GM12878 (cell line): ENCODE data around the gene PPP2R2B. TPM values are rescaled to one million over a fixed set of nuclear protein-coding genes. Genes with fewer than 3 reads are reported as not detected.

Source experiments
- EP300 ChIP-seq, 2 experiments: fragments of 150-350 bp in 1 of 2; IDR thresholded peaks; 2 replicates each; pipeline ENCODE4 v1.6.1; 2011 to 2012; ENCODE audit warnings: low read depth in 2 of 2, low read length in 2 of 2, borderline replicate concordance in 1 of 2, improper control_type of control experiment in 1 of 2, inconsistent platforms in 1 of 2; ENCODE audit not compliant: control insufficient read depth in 1 of 2
- MEF2B ChIP-seq: fragments of 450-650 bp; IDR thresholded peaks from 2 replicates; pipeline ENCODE4 v1.6.1; 2018; ENCODE audit warnings: mild to moderate bottlenecking, moderate library complexity; ENCODE audit not compliant: partially characterized antibody, poor library complexity, severe bottlenecking
- NR2C2 ChIP-seq: IDR thresholded peaks from 2 replicates; pipeline ENCODE4 v1.6.1; 2011; ENCODE audit warnings: borderline replicate concordance, low read depth; ENCODE audit not compliant: control insufficient read depth, insufficient read length
- RCOR1 ChIP-seq: conservative IDR thresholded peaks from 2 replicates; pipeline ENCODE4 v1.6.1; 2012; ENCODE audit warnings: low read depth, low read length, improper control_type of control experiment
- polyA plus RNA-seq, 11 experiments: library from polyadenylated mRNA; depleted of rRNA in 4 of 11; unstranded in 6 of 11; stranded (reverse) in 5 of 11; fragments of >200 nt; fragmentation: Nextera tagmentation in 4 of 11; fragmentation: Illumina TruSeq in 1 of 11; extraction: Ambion mirVana in 4 of 11; extraction: Trizol in 1 of 11; gene quantifications; 1 replicate in 1 of 11; 2 replicates in 10 of 11; pipeline versions ENCODE4 v1.2.1 to v1.2.3, GENCODE V29; 2011 to 2016; ENCODE audit warnings: inconsistent platforms in 2 of 11, missing spikeins in 2 of 11, low read depth in 1 of 11
- total RNA-seq, 4 experiments: library from RNA; depleted of rRNA in 3 of 4; stranded (reverse); fragments of >200 nt in 3 of 4; fragmentation: Illumina TruSeq in 1 of 4; extraction: Trizol in 1 of 4; gene quantifications; 2 replicates each; pipeline versions ENCODE4 v1.2.1 to v1.2.3, GENCODE V29; 2013 to 2021
- TF ChIP-seq, protein P1 (sequence below): IDR thresholded peaks from 2 replicates; pipeline ENCODE4 v1.6.1; 2012; ENCODE audit warnings: improper control_type of control experiment, low read depth, low read length; ENCODE audit not compliant: insufficient replicate concordance
- TF ChIP-seq, protein P2 (sequence below): fragments of 450-650 bp; IDR thresholded peaks from 2 replicates; pipeline ENCODE4 v1.6.1; 2017; ENCODE audit warnings: mild to moderate bottlenecking
- TF ChIP-seq, protein P3 (sequence below): fragments of 450-650 bp; IDR thresholded peaks from 2 replicates; pipeline ENCODE4 v1.6.1; 2016; ENCODE audit warnings: mild to moderate bottlenecking

PPP2R2B gene
- total and polyA plus RNA-seq, 10 of the 15 experiments (the other 5 are each of a cell fraction or from before 2014, with no cell fraction given) = not detected

DNA sequence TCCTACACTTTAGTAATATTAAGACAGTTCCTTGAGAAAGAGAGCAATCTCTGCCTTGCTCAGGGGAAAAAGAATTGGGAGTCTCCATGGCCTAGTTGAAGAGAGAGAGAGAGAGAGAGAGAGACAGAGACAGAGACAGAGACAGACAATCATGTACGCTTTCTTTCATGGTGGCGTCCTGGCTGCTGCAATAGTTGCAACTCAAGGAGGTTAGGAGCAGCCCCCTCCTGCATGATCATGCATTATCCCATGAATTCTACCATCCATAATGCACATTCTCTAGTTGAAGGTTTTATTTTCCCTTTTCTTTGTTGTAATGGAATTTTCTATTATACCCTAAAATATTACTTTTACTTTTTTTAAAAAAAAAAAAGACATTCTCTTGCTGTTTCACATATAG, 50.7 kb downstream of the PPP2R2B start (continued):
- TF ChIP-seq, protein P1, sequence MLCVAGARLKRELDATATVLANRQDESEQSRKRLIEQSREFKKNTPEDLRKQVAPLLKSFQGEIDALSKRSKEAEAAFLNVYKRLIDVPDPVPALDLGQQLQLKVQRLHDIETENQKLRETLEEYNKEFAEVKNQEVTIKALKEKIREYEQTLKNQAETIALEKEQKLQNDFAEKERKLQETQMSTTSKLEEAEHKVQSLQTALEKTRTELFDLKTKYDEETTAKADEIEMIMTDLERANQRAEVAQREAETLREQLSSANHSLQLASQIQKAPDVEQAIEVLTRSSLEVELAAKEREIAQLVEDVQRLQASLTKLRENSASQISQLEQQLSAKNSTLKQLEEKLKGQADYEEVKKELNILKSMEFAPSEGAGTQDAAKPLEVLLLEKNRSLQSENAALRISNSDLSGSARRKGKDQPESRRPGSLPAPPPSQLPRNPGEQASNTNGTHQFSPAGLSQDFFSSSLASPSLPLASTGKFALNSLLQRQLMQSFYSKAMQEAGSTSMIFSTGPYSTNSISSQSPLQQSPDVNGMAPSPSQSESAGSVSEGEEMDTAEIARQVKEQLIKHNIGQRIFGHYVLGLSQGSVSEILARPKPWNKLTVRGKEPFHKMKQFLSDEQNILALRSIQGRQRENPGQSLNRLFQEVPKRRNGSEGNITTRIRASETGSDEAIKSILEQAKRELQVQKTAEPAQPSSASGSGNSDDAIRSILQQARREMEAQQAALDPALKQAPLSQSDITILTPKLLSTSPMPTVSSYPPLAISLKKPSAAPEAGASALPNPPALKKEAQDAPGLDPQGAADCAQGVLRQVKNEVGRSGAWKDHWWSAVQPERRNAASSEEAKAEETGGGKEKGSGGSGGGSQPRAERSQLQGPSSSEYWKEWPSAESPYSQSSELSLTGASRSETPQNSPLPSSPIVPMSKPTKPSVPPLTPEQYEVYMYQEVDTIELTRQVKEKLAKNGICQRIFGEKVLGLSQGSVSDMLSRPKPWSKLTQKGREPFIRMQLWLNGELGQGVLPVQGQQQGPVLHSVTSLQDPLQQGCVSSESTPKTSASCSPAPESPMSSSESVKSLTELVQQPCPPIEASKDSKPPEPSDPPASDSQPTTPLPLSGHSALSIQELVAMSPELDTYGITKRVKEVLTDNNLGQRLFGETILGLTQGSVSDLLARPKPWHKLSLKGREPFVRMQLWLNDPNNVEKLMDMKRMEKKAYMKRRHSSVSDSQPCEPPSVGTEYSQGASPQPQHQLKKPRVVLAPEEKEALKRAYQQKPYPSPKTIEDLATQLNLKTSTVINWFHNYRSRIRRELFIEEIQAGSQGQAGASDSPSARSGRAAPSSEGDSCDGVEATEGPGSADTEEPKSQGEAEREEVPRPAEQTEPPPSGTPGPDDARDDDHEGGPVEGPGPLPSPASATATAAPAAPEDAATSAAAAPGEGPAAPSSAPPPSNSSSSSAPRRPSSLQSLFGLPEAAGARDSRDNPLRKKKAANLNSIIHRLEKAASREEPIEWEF = no peak
- TF ChIP-seq, protein P2, sequence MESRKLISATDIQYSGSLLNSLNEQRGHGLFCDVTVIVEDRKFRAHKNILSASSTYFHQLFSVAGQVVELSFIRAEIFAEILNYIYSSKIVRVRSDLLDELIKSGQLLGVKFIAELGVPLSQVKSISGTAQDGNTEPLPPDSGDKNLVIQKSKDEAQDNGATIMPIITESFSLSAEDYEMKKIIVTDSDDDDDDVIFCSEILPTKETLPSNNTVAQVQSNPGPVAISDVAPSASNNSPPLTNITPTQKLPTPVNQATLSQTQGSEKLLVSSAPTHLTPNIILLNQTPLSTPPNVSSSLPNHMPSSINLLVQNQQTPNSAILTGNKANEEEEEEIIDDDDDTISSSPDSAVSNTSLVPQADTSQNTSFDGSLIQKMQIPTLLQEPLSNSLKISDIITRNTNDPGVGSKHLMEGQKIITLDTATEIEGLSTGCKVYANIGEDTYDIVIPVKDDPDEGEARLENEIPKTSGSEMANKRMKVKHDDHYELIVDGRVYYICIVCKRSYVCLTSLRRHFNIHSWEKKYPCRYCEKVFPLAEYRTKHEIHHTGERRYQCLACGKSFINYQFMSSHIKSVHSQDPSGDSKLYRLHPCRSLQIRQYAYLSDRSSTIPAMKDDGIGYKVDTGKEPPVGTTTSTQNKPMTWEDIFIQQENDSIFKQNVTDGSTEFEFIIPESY = no peak
- no peak for TF ChIP-seq RCOR1
- no peak for TF ChIP-seq EP300 (IDR thresholded peaks at IDR 0.05; ENCODE audit: borderline replicate concordance in 1 of 2, control insufficient read depth in 1 of 2, low read depth in 2 of 2, low read length in 2 of 2)
- TF ChIP-seq NR2C2 = no peak
- TF ChIP-seq MEF2B = no peak
- TF ChIP-seq, protein P3, sequence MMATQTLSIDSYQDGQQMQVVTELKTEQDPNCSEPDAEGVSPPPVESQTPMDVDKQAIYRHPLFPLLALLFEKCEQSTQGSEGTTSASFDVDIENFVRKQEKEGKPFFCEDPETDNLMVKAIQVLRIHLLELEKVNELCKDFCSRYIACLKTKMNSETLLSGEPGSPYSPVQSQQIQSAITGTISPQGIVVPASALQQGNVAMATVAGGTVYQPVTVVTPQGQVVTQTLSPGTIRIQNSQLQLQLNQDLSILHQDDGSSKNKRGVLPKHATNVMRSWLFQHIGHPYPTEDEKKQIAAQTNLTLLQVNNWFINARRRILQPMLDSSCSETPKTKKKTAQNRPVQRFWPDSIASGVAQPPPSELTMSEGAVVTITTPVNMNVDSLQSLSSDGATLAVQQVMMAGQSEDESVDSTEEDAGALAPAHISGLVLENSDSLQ = no peak
